K562 (cell line): Measurements from ENCODE around the gene PITX1. TPM values are rescaled to one million over a fixed set of nuclear protein-coding genes. Genes with fewer than 3 reads are reported as not detected.

Experiments
- CHAMP1 ChIP-seq: fragments of 450-650 bp; IDR thresholded peaks from 2 replicates; pipeline ENCODE4 v1.6.1; 2016; ENCODE audit warnings: mild to moderate bottlenecking
- FOXP1 ChIP-seq: sonication (generic); formaldehyde crosslinking; IDR thresholded peaks from 2 replicates; pipeline ENCODE4 v1.8.0; 2022; ENCODE audit warnings: mild to moderate bottlenecking, missing genetic modification reagents
- FUS ChIP-seq: fragments of 200-400 bp; formaldehyde crosslinking; optimal IDR thresholded peaks from 2 replicates; pipeline ENCODE3; 2017; ENCODE audit warnings: low read depth, low read length
- KDM4B ChIP-seq, 2 experiments: fragments of 450-650 bp in 1 of 2; sonication (generic) in 1 of 2; IDR thresholded peaks; 2 replicates each; pipeline ENCODE4 v1.6.1; 2016 to 2017; ENCODE audit warnings: borderline replicate concordance in 2 of 2, antibody characterized with exemption in 1 of 2, low read depth in 1 of 2, mild to moderate bottlenecking in 1 of 2
- MXI1 ChIP-seq: IDR thresholded peaks from 2 replicates; pipeline ENCODE4 v1.6.1; 2011; ENCODE audit warnings: low read depth, mild to moderate bottlenecking, improper control_type of control experiment, low read length
- PRDM10 ChIP-seq: fragments of 450-650 bp; IDR thresholded peaks from 2 replicates; pipeline ENCODE4 v1.6.1; 2018; ENCODE audit not compliant: partially characterized antibody
- RBFOX2 ChIP-seq: fragments of 200-400 bp; formaldehyde crosslinking; IDR thresholded peaks from 2 replicates; pipeline ENCODE4 v1.6.1; 2017; ENCODE audit warnings: low read depth, mild to moderate bottlenecking, low read length, moderate library complexity
- RBM22 ChIP-seq: fragments of 200-400 bp; formaldehyde crosslinking; IDR thresholded peaks from 2 replicates; pipeline ENCODE4 v1.6.1; 2018; ENCODE audit warnings: low read length, low read depth; ENCODE audit not compliant: poor library complexity, severe bottlenecking
- TSHZ1 ChIP-seq: fragments of 250-450 bp; sonication (Bioruptor Pico); IDR thresholded peaks from 2 replicates; pipeline ENCODE4 v1.4.0; 2020; ENCODE audit warnings: mild to moderate bottlenecking, moderate library complexity
- YY1 ChIP-seq, 3 experiments: IDR thresholded peaks; 2 replicates each; pipeline ENCODE4 v1.6.1; 2011; ENCODE audit warnings: low read length in 2 of 3, mild to moderate bottlenecking in 2 of 3, moderate library complexity in 2 of 3, borderline replicate concordance in 1 of 3, control low read depth in 1 of 3, low read depth in 1 of 3; ENCODE audit not compliant: insufficient read depth in 3 of 3, insufficient replicate concordance in 2 of 3, control insufficient read depth in 1 of 3, insufficient read length in 1 of 3; ENCODE audit errors: extremely low read depth in 1 of 3
- ZBTB33 ChIP-seq: sonication (generic); formaldehyde crosslinking; IDR thresholded peaks from 2 replicates; pipeline ENCODE4 v1.8.1; 2023; ENCODE audit warnings: mild to moderate bottlenecking, missing genetic modification reagents
- ZBTB8A ChIP-seq: fragments of 450-650 bp; IDR thresholded peaks from 2 replicates; pipeline ENCODE4 v1.6.1; 2018; ENCODE audit warnings: mild to moderate bottlenecking, moderate library complexity; ENCODE audit not compliant: partially characterized antibody
- ZNF121 ChIP-seq: sonication (generic); formaldehyde crosslinking; conservative IDR thresholded peaks from 2 replicates; pipeline ENCODE4 v1.8.0; 2022; ENCODE audit warnings: missing genetic modification reagents
- ZZZ3 ChIP-seq: fragments of 450-650 bp; IDR thresholded peaks from 2 replicates; pipeline ENCODE4 v1.6.1; 2016; ENCODE audit warnings: antibody characterized with exemption, mild to moderate bottlenecking, moderate library complexity
- polyA plus RNA-seq, 8 experiments: library from polyadenylated mRNA; depleted of rRNA in 4 of 8; stranded (reverse) in 5 of 8; unstranded in 3 of 8; fragments of >200 nt; fragmentation: Nextera tagmentation in 2 of 8; fragmentation: Illumina TruSeq in 1 of 8; extraction: Ambion mirVana in 2 of 8; extraction: Trizol in 1 of 8; gene quantifications; 2 replicates each; pipeline versions ENCODE4 v1.2.1 to v1.2.3, GENCODE V29; 2011 to 2014; ENCODE audit warnings: inconsistent platforms in 1 of 8, missing spikeins in 1 of 8
- total RNA-seq, 7 experiments: library from RNA; depleted of rRNA in 6 of 7; stranded (reverse); fragments of >200 nt in 6 of 7; fragmentation: Illumina TruSeq in 2 of 7; extraction: Trizol in 2 of 7; gene quantifications; 2 replicates each; pipeline versions ENCODE4 v1.2.1 to v1.2.3, GENCODE V29; 2011 to 2021; ENCODE audit warnings: low replicate concordance in 1 of 7

Gene PITX1
- total and polyA plus RNA-seq, 9 of the 15 experiments (the other 6 are each of a cell fraction or from before 2014, with no cell fraction given) = 0.13 to 88.2 (median 24.9) TPM

- TF ChIP-seq TSHZ1 (no peak), PRDM10 (no peak), CHAMP1 (no peak), MXI1 (no peak), ZNF121 (CRISPR knock-in tag) (no peak), ZZZ3 (no peak), FOXP1 (CRISPR knock-in tag) (no peak), ZBTB8A (no peak), KDM4B (IDR thresholded peaks at IDR 0.05; ENCODE audit: borderline replicate concordance in 2 of 2, low read depth in 1 of 2) (no peak), YY1 (IDR thresholded peaks at IDR 0.05; ENCODE audit: borderline replicate concordance in 1 of 3, control insufficient read depth in 1 of 3, extremely low read depth in 1 of 3, insufficient read depth in 3 of 3, insufficient read length in 1 of 3, insufficient replicate concordance in 2 of 3, low read depth in 1 of 3, low read length in 2 of 3) (no peak), ZBTB33 (CRISPR knock-in tag) (peak; percentile 98), RBM22 (peak; percentile 68), RBFOX2 (peak; percentile 61), FUS (no peak)
Observed at GRCh38 chr5:135028791-135029476, 5.1 kb downstream of the PITX1 start (continued).
